Left ventricle myocardium inferior (tissue), 1 donor: Measurements from ENCODE around the gene MSMB. TPM values are rescaled to one million over a fixed set of nuclear protein-coding genes. Genes with fewer than 3 reads are reported as not detected.

Experiments
- DNase-seq: peaks from one replicate; pipeline ENCODE4 v3.0.0-alpha.2; 2020
- H3K27ac ChIP-seq: fragments of 200-600 bp; replicated peaks from 2 replicates; pipeline ENCODE4 v1.8.0; 2021
- H3K27me3 ChIP-seq: fragments of 200-600 bp; 2 replicates; pipeline ENCODE4 v1.8.0; 2021; ENCODE audit warnings: low read depth
- H3K36me3 ChIP-seq: fragments of 200-600 bp; 2 replicates; pipeline ENCODE4 v1.8.0; 2021
- H3K4me1 ChIP-seq: fragments of 200-600 bp; 2 replicates; pipeline ENCODE4 v1.8.0; 2021
- H3K4me3 ChIP-seq: fragments of 200-600 bp; 2 replicates; pipeline ENCODE4 v1.8.0; 2021; ENCODE audit warnings: mild to moderate bottlenecking, moderate library complexity
- H3K9me3 ChIP-seq: fragments of 200-600 bp; replicated peaks from 2 replicates; pipeline ENCODE4 v1.8.0; 2021
- intact Hi-C: fragments of 100-400 bp; cut with micrococcal nuclease; formaldehyde crosslinking; loops from one replicate; pipeline ENCODE4 v1.11.0; 2022
- total RNA-seq: library from RNA; stranded (reverse); fragmentation: NEBNext Ultra II Directional; extraction: Animal tissue kit (Norgen Biotek cat#: 25700); gene quantifications from one replicate; pipeline ENCODE4 v1.2.1, GENCODE V29; 2021
- TF ChIP-seq, protein P1 (sequence below): fragments of 200-600 bp; IDR thresholded peaks from 2 replicates; pipeline ENCODE4 v1.8.0; 2021; ENCODE audit warnings: antibody characterized with exemption, mild to moderate bottlenecking, borderline replicate concordance
- donor health status: DM: no; HTN: yes; CAD: no; lungs with severe emphysema.

The MSMB gene
- total RNA-seq, 1 donor from 2014 or later: not detected

DNA sequence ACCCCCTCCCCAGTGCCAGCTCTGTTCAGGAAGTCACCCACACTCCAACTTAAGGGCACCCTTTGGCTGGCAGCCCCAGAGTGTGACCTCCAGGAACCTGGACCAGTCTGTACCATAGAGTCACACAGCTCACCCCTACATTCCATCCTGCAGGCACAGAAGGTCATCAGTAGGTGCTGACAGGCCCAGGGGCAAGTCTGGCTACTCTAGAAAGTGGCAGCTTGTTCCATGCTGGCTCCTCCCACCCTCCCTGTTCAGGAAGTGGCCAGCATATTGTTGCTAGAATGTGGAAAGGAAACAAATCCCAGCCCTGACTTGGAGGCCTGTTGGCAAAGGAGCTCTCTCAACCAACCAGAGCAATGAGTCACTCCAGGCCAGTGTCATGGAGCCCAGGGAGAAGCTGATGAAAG, 12.5 kb downstream of the MSMB start:
- H3K36me3 ChIP-seq: no peaks in the 10 kb centered on the region
- H3K9me3 ChIP-seq: no peaks in the 10 kb centered on the region
- intact Hi-C loops: no loop called here
- no peak overlapping the region for H3K4me3 ChIP-seq
- no peak overlapping the region for H3K27ac ChIP-seq
- peaks cover 4% of the 10 kb centered on the region for H3K27me3 ChIP-seq
- H3K4me1 ChIP-seq: peaks cover 30% of the 10 kb centered on the region
- no peak for DNase-seq
- TF ChIP-seq, protein P1, sequence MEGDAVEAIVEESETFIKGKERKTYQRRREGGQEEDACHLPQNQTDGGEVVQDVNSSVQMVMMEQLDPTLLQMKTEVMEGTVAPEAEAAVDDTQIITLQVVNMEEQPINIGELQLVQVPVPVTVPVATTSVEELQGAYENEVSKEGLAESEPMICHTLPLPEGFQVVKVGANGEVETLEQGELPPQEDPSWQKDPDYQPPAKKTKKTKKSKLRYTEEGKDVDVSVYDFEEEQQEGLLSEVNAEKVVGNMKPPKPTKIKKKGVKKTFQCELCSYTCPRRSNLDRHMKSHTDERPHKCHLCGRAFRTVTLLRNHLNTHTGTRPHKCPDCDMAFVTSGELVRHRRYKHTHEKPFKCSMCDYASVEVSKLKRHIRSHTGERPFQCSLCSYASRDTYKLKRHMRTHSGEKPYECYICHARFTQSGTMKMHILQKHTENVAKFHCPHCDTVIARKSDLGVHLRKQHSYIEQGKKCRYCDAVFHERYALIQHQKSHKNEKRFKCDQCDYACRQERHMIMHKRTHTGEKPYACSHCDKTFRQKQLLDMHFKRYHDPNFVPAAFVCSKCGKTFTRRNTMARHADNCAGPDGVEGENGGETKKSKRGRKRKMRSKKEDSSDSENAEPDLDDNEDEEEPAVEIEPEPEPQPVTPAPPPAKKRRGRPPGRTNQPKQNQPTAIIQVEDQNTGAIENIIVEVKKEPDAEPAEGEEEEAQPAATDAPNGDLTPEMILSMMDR: no peak

DNA sequence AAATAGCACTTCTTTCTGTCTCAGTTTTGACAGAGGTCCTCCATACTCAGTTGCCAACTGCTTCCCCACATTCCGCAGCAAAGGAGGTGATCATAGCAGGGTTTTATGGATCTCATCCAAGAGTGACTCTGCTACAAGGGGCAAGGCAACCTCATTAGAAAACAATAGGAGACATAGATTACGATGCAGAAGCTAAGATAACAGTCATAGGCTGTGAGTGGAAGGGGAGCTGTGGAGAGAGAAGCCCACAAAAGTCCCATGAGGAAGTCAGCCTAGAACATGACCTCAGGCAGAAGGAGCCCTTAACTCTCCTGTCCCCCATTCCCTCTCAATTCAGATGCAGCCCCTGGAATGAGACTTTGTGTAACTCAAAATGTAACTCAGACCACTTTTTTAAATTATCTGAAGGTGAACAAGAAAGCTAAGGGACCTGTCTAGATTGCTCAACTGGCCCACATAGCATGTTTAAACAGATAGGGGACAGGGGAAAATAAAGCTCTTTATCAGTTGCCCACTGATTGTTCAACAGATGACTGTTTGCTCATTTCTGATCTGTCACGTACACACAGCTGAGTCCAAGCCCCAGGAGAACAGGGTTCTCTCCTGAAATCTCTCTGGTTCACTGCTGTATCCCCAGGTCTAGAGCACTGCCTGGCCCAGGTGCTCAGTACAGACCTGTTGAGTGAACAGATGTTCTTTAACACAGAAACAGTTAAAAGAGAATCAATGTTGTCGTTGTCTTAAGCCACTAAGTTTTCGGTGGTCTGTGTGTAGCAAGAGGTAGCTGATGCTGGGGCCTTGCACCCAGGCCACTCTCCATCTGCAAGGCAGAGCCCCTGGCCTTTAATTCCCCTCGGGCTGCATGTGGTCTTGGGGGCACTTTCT, 14.2 kb downstream of the MSMB start:
- DNase-seq: no peak
- H3K36me3 ChIP-seq: no peaks in the 10 kb centered on the region
- H3K4me1 ChIP-seq: peaks cover 47% of the 10 kb centered on the region
- no peaks in the 10 kb centered on the region for H3K9me3 ChIP-seq
- no peak overlapping the region for H3K27ac ChIP-seq
- TF ChIP-seq, protein P1: no peak
- intact Hi-C loops: no loop called here
- H3K27me3 ChIP-seq: peaks cover 4% of the 10 kb centered on the region
- H3K4me3 ChIP-seq: no peak overlapping the region

DNA sequence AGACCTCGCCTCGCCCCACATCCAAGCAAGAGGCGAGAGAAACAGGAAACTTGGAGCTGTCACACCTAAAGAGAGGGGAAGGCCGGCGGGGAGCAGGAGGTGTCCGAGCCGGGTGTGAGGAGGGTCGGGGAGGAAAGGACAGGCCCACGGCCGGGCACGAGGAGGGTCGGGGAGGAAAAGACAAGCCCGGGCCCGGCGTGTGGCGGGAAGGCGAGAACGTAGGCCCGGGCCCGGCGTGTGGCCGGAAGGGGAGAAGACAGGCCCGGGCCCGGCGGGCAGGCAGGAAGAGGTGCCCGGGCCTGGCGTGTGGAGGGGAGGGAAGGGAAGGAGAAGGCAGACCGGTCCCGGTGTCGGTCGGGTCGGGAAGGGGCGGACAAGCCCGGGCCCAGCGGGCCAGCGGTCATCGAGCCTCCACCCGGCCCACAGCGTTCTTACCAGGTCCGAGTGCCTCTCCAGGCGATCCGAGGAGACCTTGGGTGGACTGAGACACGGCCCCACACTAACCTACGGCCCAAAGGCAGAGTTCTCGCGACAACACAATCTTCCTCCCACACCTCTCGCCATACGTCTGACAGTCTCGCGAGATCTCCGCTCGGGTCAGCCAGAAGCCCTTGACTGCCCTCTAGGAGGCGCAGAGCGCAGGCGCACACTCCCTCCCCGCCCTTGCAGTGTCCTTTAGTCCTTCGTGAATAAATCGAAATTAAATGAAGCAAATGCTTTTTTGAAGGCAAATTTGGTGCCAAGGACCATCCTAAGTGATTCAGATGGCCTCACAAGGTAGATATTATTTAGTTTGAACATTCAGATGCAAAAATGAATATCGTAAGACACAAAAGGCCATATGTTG, 15.8 kb downstream of the MSMB start, which contains the start of gene NCOA4:
TSS of gene NCOA4 (minus strand) at position 533 of the 847 bp plus-strand sequence. CDS start 13,943 bp downstream, outside the sequence.
- H3K9me3 ChIP-seq: no peaks in the 10 kb centered on the region
- no peaks in the 10 kb centered on the region for H3K36me3 ChIP-seq
- peak within 1 kb of the TSS; percentile 94 for H3K4me3 ChIP-seq
- TF ChIP-seq, protein P1: peak; percentile 76
- no peaks in the 10 kb centered on the region for H3K27me3 ChIP-seq
- DNase-seq: peak; percentile 98
- intact Hi-C loops: no loop called here
- peaks cover 62% of the 10 kb centered on the region for H3K4me1 ChIP-seq
- H3K27ac ChIP-seq: peak within 1 kb of the TSS; percentile 97

DNA sequence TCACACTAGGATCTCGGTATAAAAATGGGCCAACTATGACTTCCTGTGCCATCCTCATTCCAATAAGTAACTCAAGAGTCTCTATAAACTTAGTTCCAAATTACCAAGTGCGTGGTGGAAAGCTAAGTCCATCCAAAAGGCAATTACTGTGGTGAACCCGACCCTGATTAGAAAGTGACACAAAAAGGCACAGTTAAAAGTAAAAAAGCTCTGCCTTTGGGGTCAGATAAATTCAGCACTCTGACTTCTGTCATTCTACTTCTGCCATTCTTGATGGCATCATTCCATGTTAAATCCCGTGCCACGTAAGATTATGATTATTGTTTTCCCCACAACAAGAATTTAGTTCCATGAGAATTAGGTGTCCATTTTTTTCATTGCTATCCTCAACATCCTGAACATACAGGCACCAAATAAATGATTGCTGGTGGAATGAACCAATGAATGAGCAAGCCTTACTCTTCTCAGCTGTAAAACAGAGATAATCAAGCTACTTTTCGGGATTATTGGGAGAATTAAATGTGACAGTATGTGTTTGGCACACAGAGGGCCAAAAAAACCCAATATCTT, 16.5 kb downstream of the MSMB start:
- H3K4me1 ChIP-seq: peaks cover 70% of the 10 kb centered on the region
- intact Hi-C loops: no loop called here

More for the DNA sequence above, 16.5 kb downstream of the MSMB start:
- Histone ChIP-seq H3K27me3 (no peaks in the 10 kb centered on the region), H3K27ac (peak overlapping the region; percentile 97), H3K4me3 (peak overlapping the region; percentile 94), H3K9me3 (no peaks in the 10 kb centered on the region), H3K36me3 (no peaks in the 10 kb centered on the region)
- DNase-seq: no peak
- TF ChIP-seq, protein P1: no peak
